Natural killer cell (primary cell): ENCODE measurements around the gene SLAMF9. TPM values are rescaled to one million over a fixed set of nuclear protein-coding genes. Genes with fewer than 3 reads are reported as not detected.

Experiments
- ATAC-seq, 3 donors: fragments of 150-1000 bp in 2 of 3; fragments of 200-7000 bp in 1 of 3; cut with Tn5 transposase; 1 replicate in 1 of 3; 2 replicates in 2 of 3; pipeline ENCODE4 v1.10.0; 2021; ENCODE audit warnings: mild to moderate bottlenecking in 2 of 3, moderate library complexity in 2 of 3
- DNase-seq, 2 donors: peaks; one replicate each; pipeline versions ENCODE4 v3.0.0 to v3.0.0-alpha.2; 2013 to 2021; ENCODE audit warnings: mixed read lengths in 1 of 2
- H3K27ac ChIP-seq: one replicate; pipeline ENCODE4 v1.5.1; 2013; ENCODE audit warnings: mild to moderate bottlenecking, low read length
- H3K27me3 ChIP-seq: one replicate; pipeline ENCODE4 v1.6.1; 2013; ENCODE audit warnings: low read length; ENCODE audit not compliant: control insufficient read depth, insufficient read depth
- H3K36me3 ChIP-seq: one replicate; pipeline ENCODE4 v1.6.1; 2013; ENCODE audit warnings: low read length; ENCODE audit not compliant: control insufficient read depth, insufficient read depth
- H3K4me1 ChIP-seq: one replicate; pipeline ENCODE4 v1.6.1; 2013; ENCODE audit warnings: low read length; ENCODE audit not compliant: control insufficient read depth, insufficient read depth
- H3K4me3 ChIP-seq: one replicate; pipeline ENCODE4 v1.5.1; 2013; ENCODE audit warnings: low read length
- H3K9me3 ChIP-seq: one replicate; pipeline ENCODE4 v1.6.1; 2013; ENCODE audit warnings: low read length; ENCODE audit not compliant: control insufficient read depth, insufficient read depth
- H3K27ac Mint-ChIP-seq, 2 donors: one replicate each; pipeline ENCODE4 v1.8.0; 2022; ENCODE audit warnings: mild to moderate bottlenecking in 2 of 2, mixed read lengths in 2 of 2, moderate library complexity in 1 of 2
- H3K27me3 Mint-ChIP-seq, 2 donors: one replicate each; pipeline ENCODE4 v1.8.0; 2022; ENCODE audit warnings: low read depth in 2 of 2, mixed read lengths in 2 of 2
- H3K36me3 Mint-ChIP-seq: one replicate; pipeline ENCODE4 v1.8.0; 2022; ENCODE audit warnings: mixed read lengths
- H3K4me1 Mint-ChIP-seq, 2 donors: one replicate each; pipeline ENCODE4 v1.8.0; 2022; ENCODE audit warnings: mixed read lengths in 2 of 2
- H3K4me3 Mint-ChIP-seq: one replicate; pipeline ENCODE4 v1.8.0; 2022; ENCODE audit warnings: mild to moderate bottlenecking, moderate library complexity, mixed read lengths
- H3K9me3 Mint-ChIP-seq, 2 donors: one replicate each; pipeline ENCODE4 v1.8.0; 2022; ENCODE audit warnings: mixed read lengths in 2 of 2
- CTCF ChIP-seq: fragments of 200-600 bp; IDR thresholded peaks from one replicate; pipeline ENCODE4 v1.8.0; 2022; ENCODE audit warnings: antibody characterized with exemption
- WGBS: methylation state at CpG from one replicate; pipeline ENCODE4 v1.1.7; 2013; ENCODE audit warnings: missing lambda C conversion rate; ENCODE audit not compliant: insufficient coverage; 5-methylcytosine and 5-hydroxymethylcytosine counted together
- intact Hi-C: fragments of 100-400 bp; cut with micrococcal nuclease; formaldehyde crosslinking; loops from one replicate; pipeline ENCODE4 v1.14.2; 2022
- total RNA-seq, 4 donors: library from RNA; stranded (reverse); fragments of 120-200 nt in 1 of 4; gene quantifications; one replicate each; pipeline versions ENCODE4 v1.2.3 to v1.2.4, GENCODE V29; 2013 to 2022

SLAMF9 gene
- total RNA-seq, 3 donors from 2014 or later (not counting 1 experiment from before 2014, with no cell fraction given), result not detected

GRCh38 chr1:159942632-159943277 lies 11.3 kb downstream of the SLAMF9 start:
- Mint-ChIP-seq H3K9me3 (no peaks in the 10 kb centered on the region), H3K36me3 (no peaks in the 10 kb centered on the region), H3K27me3 (peaks cover 40% of the 10 kb centered on the region in 2 donors), H3K4me1 (peaks cover 7 to 15% of the 10 kb centered on the region in 2 donors), H3K27ac (no peak overlapping the region), H3K4me3 (no peak overlapping the region)
- Histone ChIP-seq H3K9me3 (no peaks in the 10 kb centered on the region), H3K4me3 (no peak overlapping the region), H3K27ac (no peak overlapping the region), H3K27me3 (peaks cover 18% of the 10 kb centered on the region), H3K36me3 (no peaks in the 10 kb centered on the region), H3K4me1 (peaks cover 11% of the 10 kb centered on the region)
- ATAC-seq (no peak), DNase-seq (no peak)
- no peak for TF ChIP-seq CTCF
- intact Hi-C loops, result no loop called here
- WGBS, result 90% methylated on average over 13 of the region's 15 CpGs

- peaks cover 20% of the 10 kb centered on the region for H3K4me1 ChIP-seq
- Mint-ChIP-seq H3K27ac (no peak overlapping the region), H3K27me3 (peaks cover 36 to 40% of the 10 kb centered on the region in 2 donors), H3K9me3 (no peaks in the 10 kb centered on the region), H3K4me1 (peaks cover 7 to 15% of the 10 kb centered on the region in 2 donors), H3K4me3 (no peak overlapping the region), H3K36me3 (no peaks in the 10 kb centered on the region)
- no peak overlapping the region for H3K27ac ChIP-seq
- 86% methylated on average over 15 of the region's 15 CpGs for WGBS
- no peaks in the 10 kb centered on the region for H3K9me3 ChIP-seq
- no peak overlapping the region for H3K4me3 ChIP-seq
- DNase-seq, result no peak
- TF ChIP-seq CTCF, result no peak
- H3K36me3 ChIP-seq, result no peaks in the 10 kb centered on the region
- H3K27me3 ChIP-seq, result peaks cover 18% of the 10 kb centered on the region
- intact Hi-C loops, result no loop called here
- no peak for ATAC-seq
These were observed 12.2 kb downstream of the SLAMF9 start for GRCh38 chr1:159941591-159942560.

- H3K36me3 Mint-ChIP-seq, result no peaks in the 10 kb centered on the region
- H3K4me1 Mint-ChIP-seq, result peaks cover 7 to 22% of the 10 kb centered on the region in 2 donors
- Histone ChIP-seq H3K27me3 (peaks cover 18% of the 10 kb centered on the region), H3K4me3 (no peak overlapping the region), H3K9me3 (no peaks in the 10 kb centered on the region), H3K27ac (no peak overlapping the region), H3K36me3 (no peaks in the 10 kb centered on the region), H3K4me1 (peaks cover 28% of the 10 kb centered on the region)
- TF ChIP-seq CTCF, result no peak
- no peak overlapping the region for H3K27ac Mint-ChIP-seq
- no peak for ATAC-seq
- no peak overlapping the region for H3K4me3 Mint-ChIP-seq
- H3K9me3 Mint-ChIP-seq, result no peaks in the 10 kb centered on the region
- DNase-seq, result no peak
- WGBS, result 79% methylated on average over 4 of the region's 5 CpGs
- intact Hi-C loops, result no loop called here
- peaks cover 36 to 40% of the 10 kb centered on the region in 2 donors for H3K27me3 Mint-ChIP-seq
These were observed 12.9 kb downstream of the SLAMF9 start for GRCh38 chr1:159941141-159941540.
